Activated naive CD4-positive, alpha-beta T cell treated with anti-CD3 and anti-CD28 coated beads, Interleukin-2, amount 10 ng/mL, durations not matched to agents 7 days and 5 days (primary cell): ENCODE data around the gene MSL2.
"Not testable (repeated sequence)": the region's sequence is repeated elsewhere in the genome, so short reads cannot be mapped to it uniquely, and the experiment has no call there.

ENCODE experiments used
- CTCF ChIA-PET: fragments of 350-600 bp; sonication (Branson Sonifier 250); formaldehyde crosslinking; loops from one replicate; lab custom pipeline; 2021; ENCODE audit warnings: antibody characterized with exemption; lab: Charles Lee
- DNase-seq: peaks from one replicate; pipeline ENCODE4 v3.0.0-alpha.2; 2020
- H3K27ac Mint-ChIP-seq: one replicate; pipeline ENCODE4 v1.8.0; 2021; ENCODE audit warnings: mild to moderate bottlenecking, moderate library complexity, mixed read lengths
- H3K27me3 Mint-ChIP-seq: one replicate; pipeline ENCODE4 v1.8.0; 2021; ENCODE audit warnings: mild to moderate bottlenecking, mixed read lengths
- H3K36me3 Mint-ChIP-seq: one replicate; pipeline ENCODE4 v1.8.0; 2021; ENCODE audit warnings: mixed read lengths
- H3K4me1 Mint-ChIP-seq: one replicate; pipeline ENCODE4 v1.8.0; 2021; ENCODE audit warnings: mixed read lengths
- H3K4me3 Mint-ChIP-seq: one replicate; pipeline ENCODE4 v1.8.0; 2021; ENCODE audit warnings: mild to moderate bottlenecking, moderate library complexity, mixed read lengths
- H3K9me3 Mint-ChIP-seq: one replicate; pipeline ENCODE4 v1.8.0; 2021; ENCODE audit warnings: mixed read lengths

The MSL2 gene

DNA sequence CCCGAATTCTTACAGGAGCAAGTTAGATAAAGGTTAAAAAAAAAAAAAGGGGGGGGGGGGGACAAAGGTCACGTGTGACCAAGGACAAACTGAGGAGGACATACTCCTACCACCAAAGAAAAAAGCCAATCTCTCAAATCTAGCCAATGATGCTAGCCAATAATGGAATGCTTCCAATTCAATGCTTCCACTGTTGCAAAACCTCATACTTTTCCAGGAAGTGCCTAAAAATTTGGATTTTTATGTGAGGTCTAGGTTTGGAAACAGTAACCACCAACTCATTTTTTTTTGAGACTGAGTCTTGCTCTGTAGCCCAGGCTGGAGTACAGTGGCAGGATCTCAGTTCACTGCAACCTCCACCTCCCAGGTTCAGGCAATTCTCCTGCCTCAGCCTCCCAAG lies 11.4 kb downstream of the MSL2 start:
- peaks cover 72% of the 10 kb centered on the region for H3K4me1 Mint-ChIP-seq
- DNase-seq: no peak

DNA sequence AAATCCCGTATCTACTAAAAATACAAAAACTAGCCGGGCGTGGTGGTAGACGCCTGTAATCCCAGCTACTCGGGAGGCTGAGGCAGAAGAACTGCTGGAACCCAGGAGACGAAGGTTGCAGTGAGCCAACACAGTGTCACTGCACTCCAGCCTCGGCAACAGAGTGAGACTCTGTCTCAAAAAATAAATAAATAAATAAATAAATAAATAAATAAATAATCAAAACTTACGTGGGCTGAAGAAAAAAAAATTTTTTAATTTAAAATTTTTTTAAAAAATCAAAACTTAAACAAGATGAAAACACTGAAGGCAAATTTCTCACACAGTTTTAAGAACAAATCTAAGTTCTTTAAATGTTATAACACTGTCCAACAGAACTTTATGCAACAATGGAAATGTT lies 14.4 kb downstream of the MSL2 start:
- no peak overlapping the region for H3K27ac Mint-ChIP-seq
- peaks cover 4% of the 10 kb centered on the region for H3K36me3 Mint-ChIP-seq
- H3K9me3 Mint-ChIP-seq: no peaks in the 10 kb centered on the region
- H3K4me1 Mint-ChIP-seq: peaks cover 50% of the 10 kb centered on the region
- no peaks in the 10 kb centered on the region for H3K27me3 Mint-ChIP-seq
- no peak for DNase-seq
- CTCF ChIA-PET: interaction anchor here (0.8 kb wide), 1 partner anchor 11 kb away, joined by 5 read pairs; no protein-coding TSS in a partner anchor
- H3K4me3 Mint-ChIP-seq: no peak overlapping the region

More for the DNA sequence above, 11.4 kb downstream of the MSL2 start:
- Mint-ChIP-seq H3K27me3 (no peaks in the 10 kb centered on the region), H3K9me3 (no peaks in the 10 kb centered on the region), H3K4me3 (no peak overlapping the region), H3K36me3 (peaks cover 11% of the 10 kb centered on the region), H3K27ac (no peak overlapping the region)
- CTCF ChIA-PET: no interaction called here

DNA sequence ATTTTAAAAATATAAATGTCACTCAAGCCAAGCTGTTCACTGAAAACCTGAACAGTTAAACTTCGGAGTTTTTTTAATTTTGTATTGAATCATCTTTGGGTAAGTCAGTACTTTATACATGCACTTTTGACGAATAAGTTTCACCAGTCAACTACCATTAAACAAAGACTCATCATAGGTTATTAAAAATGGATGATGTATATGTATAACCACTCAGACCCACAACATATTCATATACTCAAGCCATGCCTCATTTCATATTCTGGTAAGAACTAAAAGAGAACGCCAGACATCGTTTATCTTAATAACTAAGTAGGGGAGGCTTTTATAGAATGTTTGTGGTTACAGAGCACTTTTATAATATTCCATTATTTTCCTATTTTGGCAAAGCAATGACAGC lies 18.3 kb downstream of the MSL2 start:
- H3K4me1 Mint-ChIP-seq: peaks cover 28% of the 10 kb centered on the region
- no peaks in the 10 kb centered on the region for H3K9me3 Mint-ChIP-seq
- CTCF ChIA-PET: no interaction called here
- H3K27ac Mint-ChIP-seq: no peak overlapping the region
- no peak overlapping the region for H3K4me3 Mint-ChIP-seq
- peaks cover 7% of the 10 kb centered on the region for H3K36me3 Mint-ChIP-seq
- DNase-seq: no peak
- H3K27me3 Mint-ChIP-seq: no peaks in the 10 kb centered on the region

DNA sequence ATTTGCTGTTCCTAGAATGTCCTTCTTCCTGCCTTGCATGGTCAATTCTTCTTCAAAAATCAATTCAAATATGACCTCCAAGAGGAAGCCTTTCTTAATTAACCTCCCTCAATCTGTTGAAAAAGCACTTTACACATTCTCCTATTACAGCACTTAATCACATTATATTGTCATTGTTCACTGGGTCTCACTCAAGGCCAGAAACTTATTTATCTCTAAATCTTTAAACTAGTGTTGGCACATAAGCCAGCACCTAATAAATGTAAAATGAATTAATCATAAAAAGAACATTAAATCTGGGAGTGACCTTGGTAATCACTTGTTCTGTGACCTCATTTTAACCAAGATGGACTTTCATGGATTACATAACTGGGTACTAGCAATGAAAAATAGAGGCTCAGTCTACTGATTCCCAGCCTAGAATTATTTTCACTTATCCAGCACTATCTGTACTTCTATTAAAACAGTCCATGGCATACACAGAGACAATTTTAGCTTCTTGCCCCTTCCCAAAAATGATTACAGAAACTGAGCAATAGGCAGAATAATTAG lies 22.1 kb downstream of the MSL2 start:
- H3K4me3 Mint-ChIP-seq: no peak overlapping the region
- CTCF ChIA-PET: no interaction called here
- no peak for DNase-seq
- no peaks in the 10 kb centered on the region for H3K27me3 Mint-ChIP-seq
- peaks cover 5% of the 10 kb centered on the region for H3K36me3 Mint-ChIP-seq
- H3K4me1 Mint-ChIP-seq: peaks cover 6% of the 10 kb centered on the region
- H3K9me3 Mint-ChIP-seq: no peaks in the 10 kb centered on the region
- no peak overlapping the region for H3K27ac Mint-ChIP-seq

DNA sequence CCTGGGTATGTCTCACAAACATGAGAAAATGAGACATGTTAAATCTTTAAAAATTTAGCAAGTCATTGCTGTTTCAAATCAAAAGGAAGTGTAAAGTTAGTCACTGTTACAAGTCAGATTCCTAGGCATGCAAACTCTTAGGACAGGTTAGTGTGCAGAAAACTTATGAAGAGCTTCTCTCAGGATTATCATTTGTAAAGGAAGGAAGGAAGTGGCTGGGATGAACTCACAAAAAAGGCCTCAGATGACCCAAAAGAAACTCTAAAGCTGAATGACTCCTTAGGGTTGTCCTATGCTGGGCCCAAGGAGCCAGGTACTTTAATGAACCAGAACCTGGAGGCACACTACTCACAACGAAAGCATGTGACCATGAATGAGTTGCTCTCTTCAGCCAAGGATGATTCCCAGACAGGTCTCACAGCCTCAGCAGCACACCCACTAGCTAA lies 25.0 kb downstream of the MSL2 start:
- Mint-ChIP-seq H3K27ac (no peak overlapping the region), H3K36me3 (peaks cover 16% of the 10 kb centered on the region)

DNA sequence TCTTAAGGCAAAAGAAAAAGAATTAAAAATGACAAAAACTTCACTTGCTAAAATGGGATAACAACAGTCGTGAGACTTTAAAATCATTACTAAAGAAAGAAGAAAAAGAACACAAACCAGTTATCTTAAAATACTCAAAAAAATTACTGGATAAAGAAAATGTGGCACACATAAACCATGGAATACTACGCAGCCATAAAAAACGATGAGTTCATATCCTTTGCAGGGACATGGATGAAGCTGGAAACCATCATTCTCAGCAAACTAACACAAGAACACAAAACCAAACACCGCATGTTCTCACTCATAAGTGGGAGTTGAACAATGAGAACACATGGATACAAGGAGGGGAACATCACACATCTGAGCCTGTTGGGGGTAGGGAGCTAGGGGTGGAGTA lies 27.9 kb downstream of the MSL2 start:
- Mint-ChIP-seq H3K36me3 (peaks cover 19% of the 10 kb centered on the region), H3K4me1 (peaks cover 38% of the 10 kb centered on the region)
- H3K4me3 Mint-ChIP-seq, H3K27me3 Mint-ChIP-seq, H3K9me3 Mint-ChIP-seq, H3K27ac Mint-ChIP-seq, CTCF ChIA-PET, DNase-seq: not testable (repeated sequence)

More for the DNA sequence above, 25.0 kb downstream of the MSL2 start:
- no peak overlapping the region for H3K4me3 Mint-ChIP-seq
- H3K4me1 Mint-ChIP-seq: peaks cover 30% of the 10 kb centered on the region
- H3K27me3 Mint-ChIP-seq: no peaks in the 10 kb centered on the region
- DNase-seq: no peak
- CTCF ChIA-PET: no interaction called here
- no peaks in the 10 kb centered on the region for H3K9me3 Mint-ChIP-seq

DNA sequence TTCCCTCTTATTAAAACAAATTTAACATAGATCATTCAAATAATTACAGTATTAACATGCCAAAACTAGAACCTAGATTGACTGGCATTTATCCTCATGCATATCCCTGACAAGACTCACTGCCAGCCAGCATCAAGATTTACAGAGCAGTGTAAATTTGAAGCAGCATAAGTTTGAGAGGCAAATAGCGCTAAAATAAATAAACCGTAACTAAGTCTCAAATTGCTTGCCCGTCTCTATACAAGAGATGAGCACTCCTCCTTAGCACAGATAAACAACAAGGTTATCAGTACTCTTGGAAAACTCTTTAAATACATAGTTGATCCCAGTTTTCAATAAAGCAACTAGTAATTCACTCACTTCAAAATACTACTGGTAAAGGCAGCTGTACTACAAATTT lies 29.6 kb downstream of the MSL2 start:
- H3K4me1 Mint-ChIP-seq: peaks cover 38% of the 10 kb centered on the region
- CTCF ChIA-PET: no interaction called here
- H3K27me3 Mint-ChIP-seq: no peaks in the 10 kb centered on the region
- H3K9me3 Mint-ChIP-seq: no peaks in the 10 kb centered on the region
- H3K27ac Mint-ChIP-seq: no peak overlapping the region
- no peak for DNase-seq
- no peak overlapping the region for H3K4me3 Mint-ChIP-seq
- H3K36me3 Mint-ChIP-seq: peaks cover 20% of the 10 kb centered on the region

DNA sequence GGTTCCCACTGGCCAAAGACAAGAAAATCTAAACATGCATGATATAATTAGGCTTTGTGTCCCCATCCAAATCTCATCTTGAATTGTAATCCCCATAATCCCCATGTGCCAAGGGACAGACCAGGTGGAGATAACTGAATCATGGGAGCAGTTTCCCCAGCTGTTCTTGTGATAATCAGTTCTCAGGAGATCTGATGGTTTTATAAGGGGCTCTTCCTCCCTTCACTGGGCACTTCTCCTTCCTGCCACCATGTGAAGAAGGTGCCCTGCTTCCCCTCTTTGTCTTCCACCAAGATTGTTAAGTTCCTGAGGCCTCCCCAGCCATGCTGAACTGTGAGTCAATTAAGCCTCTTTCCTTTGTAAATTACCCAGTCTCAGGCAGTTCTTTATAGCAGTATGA lies 32.5 kb downstream of the MSL2 start:
- Mint-ChIP-seq H3K4me1 (peaks cover 37% of the 10 kb centered on the region), H3K36me3 (peaks cover 23% of the 10 kb centered on the region)
- CTCF ChIA-PET, H3K27ac Mint-ChIP-seq, DNase-seq, H3K4me3 Mint-ChIP-seq, H3K9me3 Mint-ChIP-seq, H3K27me3 Mint-ChIP-seq: not testable (repeated sequence)

DNA sequence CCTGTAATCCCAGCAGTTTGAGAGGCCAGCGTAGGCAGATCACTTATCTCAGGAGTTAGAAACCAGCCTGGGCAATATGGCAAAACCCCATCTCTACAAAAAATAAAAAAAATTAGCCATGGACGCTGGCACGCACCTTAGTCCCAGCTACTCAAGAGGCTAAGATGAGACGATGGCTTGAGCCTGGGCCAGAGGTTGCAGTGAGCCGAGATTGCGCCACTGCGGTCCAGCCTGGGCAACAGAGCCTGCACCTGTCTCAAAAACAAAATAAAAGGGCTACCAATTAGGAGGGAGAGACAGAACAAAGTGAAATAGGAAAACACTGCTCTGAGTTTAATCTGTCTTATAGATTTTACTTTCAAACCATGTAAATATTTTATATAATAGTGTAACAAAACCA lies 33.8 kb downstream of the MSL2 start:
- Mint-ChIP-seq H3K9me3 (peaks cover 3% of the 10 kb centered on the region), H3K4me3 (no peak overlapping the region), H3K4me1 (peaks cover 32% of the 10 kb centered on the region), H3K27ac (no peak overlapping the region), H3K27me3 (no peaks in the 10 kb centered on the region), H3K36me3 (peaks cover 24% of the 10 kb centered on the region)
- DNase-seq: no peak
- CTCF ChIA-PET: no interaction called here

DNA sequence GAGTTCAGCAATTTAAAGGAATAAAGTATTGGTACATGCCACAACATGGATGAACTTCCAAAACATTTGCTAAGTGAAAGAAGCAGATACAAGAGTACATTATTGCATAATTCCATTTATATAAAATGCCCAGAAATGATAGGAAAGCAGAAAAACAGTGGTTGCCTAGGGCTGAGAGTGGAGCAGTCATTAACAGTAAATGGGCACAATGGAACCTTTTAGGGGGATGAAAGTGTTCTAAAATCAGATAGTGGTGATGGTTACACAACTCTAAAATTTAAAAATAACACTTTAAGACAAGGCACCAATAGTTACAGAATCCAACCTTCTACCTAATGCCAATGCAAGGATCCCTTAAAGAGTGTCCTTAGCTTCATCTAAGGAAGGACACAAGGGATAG lies 34.6 kb downstream of the MSL2 start:
- Mint-ChIP-seq H3K4me1 (peaks cover 27% of the 10 kb centered on the region), H3K4me3 (no peak overlapping the region), H3K27me3 (no peaks in the 10 kb centered on the region), H3K36me3 (peaks cover 24% of the 10 kb centered on the region), H3K9me3 (peaks cover 3% of the 10 kb centered on the region), H3K27ac (no peak overlapping the region)
- CTCF ChIA-PET: no interaction called here
- no peak for DNase-seq

DNA sequence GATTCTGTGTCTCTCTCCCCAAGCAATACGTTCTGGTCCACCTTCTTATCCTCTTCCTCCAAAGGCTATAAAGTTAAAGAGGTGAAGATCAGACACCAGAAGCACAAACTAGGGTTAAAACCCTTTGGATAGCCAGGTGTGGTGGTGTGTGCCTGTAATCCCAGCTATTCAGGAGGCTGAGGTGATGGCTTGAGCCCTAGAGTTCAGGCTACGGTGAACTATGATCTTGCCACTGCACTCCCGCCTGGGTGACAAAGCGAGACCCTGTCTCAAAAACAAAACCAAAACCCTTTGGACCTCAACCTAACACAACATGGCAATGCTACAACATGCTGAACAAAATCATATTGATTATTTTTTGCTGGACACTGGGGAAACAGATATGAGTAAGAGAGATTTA lies 43.2 kb downstream of the MSL2 start:
- Mint-ChIP-seq H3K36me3 (peaks cover 43% of the 10 kb centered on the region), H3K9me3 (no peaks in the 10 kb centered on the region), H3K4me1 (peaks cover 27% of the 10 kb centered on the region), H3K27me3 (no peaks in the 10 kb centered on the region), H3K27ac (no peak overlapping the region), H3K4me3 (no peak overlapping the region)
- CTCF ChIA-PET: no interaction called here
- no peak for DNase-seq

DNA sequence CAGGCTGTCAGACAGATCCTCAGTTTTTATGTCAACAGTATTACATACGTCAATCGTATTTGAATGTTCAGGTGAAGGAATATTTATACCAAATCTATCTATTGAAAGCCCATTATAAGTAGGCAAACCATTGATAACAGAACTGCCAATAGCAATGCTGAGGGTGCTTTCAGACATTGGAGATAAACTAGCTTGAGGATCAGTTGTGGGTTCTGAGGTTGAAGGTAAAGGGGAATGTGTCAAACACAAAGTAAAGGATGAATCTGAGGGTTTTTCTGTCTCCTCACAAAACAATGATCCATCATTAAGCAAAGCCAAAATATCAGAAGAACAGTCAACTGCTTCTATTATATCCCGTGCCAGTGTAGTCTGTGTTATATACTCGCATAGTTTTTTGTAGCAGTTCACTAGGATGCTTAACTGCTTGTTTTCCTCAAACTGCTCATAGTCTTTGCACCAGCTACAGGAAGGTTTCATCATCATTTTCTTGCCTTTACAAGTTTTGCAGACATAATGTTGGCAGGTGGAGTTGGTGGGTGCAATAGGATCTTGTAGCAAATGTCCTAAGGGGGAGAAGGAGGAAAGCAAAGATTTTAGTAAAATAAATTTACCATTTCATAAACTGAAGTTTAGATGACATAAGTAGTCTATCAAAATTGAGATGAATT lies 43.8 kb downstream of the MSL2 start:
- no peak overlapping the region for H3K4me3 Mint-ChIP-seq
- CTCF ChIA-PET: no interaction called here
- peaks cover 26% of the 10 kb centered on the region for H3K4me1 Mint-ChIP-seq
- no peak overlapping the region for H3K27ac Mint-ChIP-seq
- H3K27me3 Mint-ChIP-seq: no peaks in the 10 kb centered on the region
- no peaks in the 10 kb centered on the region for H3K9me3 Mint-ChIP-seq
- H3K36me3 Mint-ChIP-seq: peaks cover 43% of the 10 kb centered on the region
- DNase-seq: no peak

DNA sequence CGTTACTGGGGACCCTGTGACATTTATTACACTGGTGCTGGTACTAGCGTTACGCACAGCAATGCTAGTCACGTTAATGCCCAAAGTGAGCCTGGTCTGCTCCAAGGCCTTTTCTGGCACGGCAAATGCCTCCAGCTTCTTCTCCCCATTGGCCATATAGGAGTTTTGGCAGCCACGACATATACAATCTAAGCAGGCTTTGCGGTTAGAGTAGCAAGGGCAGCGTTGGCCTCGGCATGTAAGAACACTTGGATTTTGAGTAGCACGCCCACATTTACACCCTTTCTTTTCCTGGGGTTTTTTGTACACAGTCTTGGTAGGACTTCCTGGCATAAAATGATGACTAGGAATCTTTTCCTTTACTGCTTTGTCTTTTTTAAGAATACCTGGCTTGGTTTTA lies 44.9 kb downstream of the MSL2 start:
- H3K27me3 Mint-ChIP-seq: no peaks in the 10 kb centered on the region
- H3K4me1 Mint-ChIP-seq: peaks cover 24% of the 10 kb centered on the region
- H3K4me3 Mint-ChIP-seq: no peak overlapping the region
- no peak for DNase-seq
- H3K36me3 Mint-ChIP-seq: peaks cover 44% of the 10 kb centered on the region
- H3K27ac Mint-ChIP-seq: no peak overlapping the region
- CTCF ChIA-PET: interaction anchor here (0.6 kb wide), 1 partner anchor 491 kb away, joined by 3 read pairs; no protein-coding TSS in a partner anchor
- no peaks in the 10 kb centered on the region for H3K9me3 Mint-ChIP-seq

DNA sequence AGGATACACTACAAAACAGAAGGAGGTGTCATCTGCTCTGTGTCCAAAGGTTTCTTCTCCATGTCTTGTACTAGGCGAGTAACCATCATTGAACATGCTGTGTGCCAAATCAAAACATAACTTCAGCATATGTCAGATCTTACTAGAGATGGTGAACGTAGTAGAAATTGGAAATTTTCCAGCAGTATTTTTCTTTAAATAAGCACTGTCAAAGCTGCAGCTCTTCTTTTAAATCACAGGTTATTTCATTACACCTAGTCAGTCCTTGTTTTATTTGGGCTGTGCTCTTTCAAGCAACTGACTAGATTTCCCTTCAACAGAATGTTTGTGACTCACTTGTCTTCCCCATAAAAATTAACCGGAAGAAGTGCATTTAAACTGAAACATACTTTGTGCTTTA lies 46.5 kb downstream of the MSL2 start:
- CTCF ChIA-PET: no interaction called here
- H3K9me3 Mint-ChIP-seq: no peaks in the 10 kb centered on the region
- peaks cover 24% of the 10 kb centered on the region for H3K4me1 Mint-ChIP-seq
- no peaks in the 10 kb centered on the region for H3K27me3 Mint-ChIP-seq
- H3K27ac Mint-ChIP-seq: peak overlapping the region; percentile 56
- H3K36me3 Mint-ChIP-seq: peaks cover 55% of the 10 kb centered on the region
- no peak overlapping the region for H3K4me3 Mint-ChIP-seq
- DNase-seq: no peak

DNA sequence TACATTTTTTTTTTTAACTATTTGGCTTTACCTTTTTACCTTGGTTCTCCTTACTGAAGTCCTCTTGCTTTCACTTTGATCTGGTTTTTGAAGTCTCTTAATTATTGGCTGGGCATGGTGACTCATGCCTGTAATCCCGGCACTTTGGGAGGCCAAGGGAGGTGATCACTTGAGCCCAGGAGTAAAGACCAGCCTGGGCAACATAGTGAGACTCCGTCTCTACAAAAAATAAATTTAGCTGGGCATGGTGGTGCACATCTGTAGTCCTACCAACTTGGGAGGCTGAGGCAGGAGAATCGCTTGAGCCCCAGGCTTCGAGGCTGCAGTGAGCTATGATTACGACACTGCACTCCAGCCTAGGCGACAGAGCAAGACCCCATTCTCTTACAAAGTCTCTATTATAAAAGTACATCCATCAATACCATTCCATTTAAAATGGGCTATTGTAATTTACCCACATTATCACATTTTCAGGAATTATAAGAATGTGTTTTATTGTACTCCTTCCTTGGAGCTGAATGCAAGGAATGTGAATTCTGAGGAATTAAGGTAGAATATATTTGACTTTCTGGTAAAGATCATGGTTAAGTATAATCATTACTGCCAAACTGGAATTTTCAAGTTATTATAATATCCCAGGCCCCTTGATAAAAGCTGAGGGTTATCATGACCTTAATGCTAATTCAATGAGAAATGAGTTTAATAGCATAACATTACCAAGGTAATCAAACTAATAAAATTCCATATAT lies 49.0 kb downstream of the MSL2 start:
- H3K4me3 Mint-ChIP-seq: no peak overlapping the region
- CTCF ChIA-PET: no interaction called here
- no peaks in the 10 kb centered on the region for H3K27me3 Mint-ChIP-seq
- H3K36me3 Mint-ChIP-seq: peaks cover 49% of the 10 kb centered on the region
- peaks cover 18% of the 10 kb centered on the region for H3K4me1 Mint-ChIP-seq
- DNase-seq: no peak
- no peak overlapping the region for H3K27ac Mint-ChIP-seq
- H3K9me3 Mint-ChIP-seq: no peaks in the 10 kb centered on the region
